Measurements from ENCODE around the gene MVB12B. TPM values are rescaled to one million over a fixed set of nuclear protein-coding genes. Genes with fewer than 3 reads are reported as not detected.

The MVB12B gene
- total RNA-seq, 1 experiment from 2014 or later: 5.8 TPM

- Mint-ChIP-seq H3K36me3 (ENCODE audit: insufficient read depth in 1 of 3, low read depth in 3 of 3) (no peaks in the 10 kb centered on the region; a peak in 1 of 7 replicates), H3K27me3 (ENCODE audit: low read depth) (no peaks in the 10 kb centered on the region), H3K4me1 (peaks cover 13 to 26% of the 10 kb centered on the region in 2 experiments), H3K9me3 (no peaks in the 10 kb centered on the region), H3K27ac (no peak overlapping the region), H3K4me3 (no peak overlapping the region)
- H3T11ph ChIP-seq (ENCODE audit: low read length): no peak overlapping the region
- peaks cover 9% of the 10 kb centered on the region; the same call in 1 of the 2 replicates for H3K4me1 ChIP-seq (ENCODE audit: insufficient read depth, low read length)
- no peak overlapping the region for H2BK120ac ChIP-seq (ENCODE audit: low read depth, low read length, poor library complexity, severe bottlenecking)
- H4K20me1 ChIP-seq (ENCODE audit: control insufficient read depth, insufficient read depth, insufficient read length): no peaks in the 10 kb centered on the region
- H2BK12ac ChIP-seq (ENCODE audit: insufficient read length, low read depth, low read length): no peak overlapping the region
- no peak overlapping the region for H4K8ac ChIP-seq (replicated peaks; ENCODE audit: insufficient read length, low read depth, low read length)
- no peak overlapping the region for H3K18ac ChIP-seq (ENCODE audit: insufficient read length, low read depth, low read length)
- no peaks in the 10 kb centered on the region for H3K23me2 ChIP-seq (ENCODE audit: insufficient read length, low read depth, low read length, poor library complexity, severe bottlenecking)
- no peak overlapping the region for H3K23ac ChIP-seq (ENCODE audit: insufficient read length, low read depth, low read length)
- no peak overlapping the region for H2BK20ac ChIP-seq (ENCODE audit: low read depth, low read length, poor library complexity, severe bottlenecking)
- WGBS (ENCODE audit: extremely low coverage, insufficient read length, low lambda C conversion rate): no CpG with 5 or more reads among the region's 12 CpGs
- H2AK5ac ChIP-seq (ENCODE audit: insufficient read length, low read length): no peak overlapping the region
- H3K14ac ChIP-seq (ENCODE audit: insufficient read depth, low read length): no peak overlapping the region
- H2BK5ac ChIP-seq (ENCODE audit: insufficient read length, low read length): no peak overlapping the region
- H3K27ac ChIP-seq (ENCODE audit: insufficient read length, low read depth, low read length): no peak overlapping the region
- no peaks in the 10 kb centered on the region for H3K27me3 ChIP-seq (ENCODE audit: insufficient read depth, low read length)
- H3K79me2 ChIP-seq (ENCODE audit: insufficient read depth, low read length): no peaks in the 10 kb centered on the region
- H3K4ac ChIP-seq (ENCODE audit: low read depth, low read length): no peak overlapping the region
- no peak overlapping the region for H4K91ac ChIP-seq (ENCODE audit: insufficient read length, low read depth, low read length)
- no peaks in the 10 kb centered on the region for H3K79me1 ChIP-seq (ENCODE audit: insufficient read depth, low read depth, low read length, poor library complexity, severe bottlenecking)
- no peak for TF ChIP-seq CTCF (conservative IDR thresholded peaks at IDR 0.05)
- no peak overlapping the region for H2AFZ ChIP-seq (ENCODE audit: low read length)
- H2BK15ac ChIP-seq (ENCODE audit: low read depth, low read length): no peak overlapping the region
- no peak overlapping the region for H4K5ac ChIP-seq (ENCODE audit: insufficient read length, low read depth, low read length)
- no peak overlapping the region for H3K9ac ChIP-seq (ENCODE audit: extremely low read depth, insufficient read length, low read length)
- DNase-seq: no peak
- no peak overlapping the region for H3K56ac ChIP-seq (ENCODE audit: insufficient read length, low read depth, low read length)
- H3K9me3 ChIP-seq (ENCODE audit: control insufficient read depth, low read depth, low read length): no peaks in the 10 kb centered on the region
- no peak overlapping the region for H3K4me2 ChIP-seq (ENCODE audit: insufficient read depth, insufficient read length, low read length)
Observed at GRCh38 chr9:126411225-126411947, 84.8 kb downstream of the MVB12B start.
